GM12801 (cell line): Measurements from ENCODE around the gene KIAA1328.

Experiments
- TF ChIP-seq, protein P1 (sequence below): IDR thresholded peaks from one replicate; pipeline ENCODE4 v1.5.1; 2011; ENCODE audit warnings: control low read depth; ENCODE audit not compliant: insufficient read length; ENCODE audit errors: extremely low read depth

KIAA1328 gene

DNA sequence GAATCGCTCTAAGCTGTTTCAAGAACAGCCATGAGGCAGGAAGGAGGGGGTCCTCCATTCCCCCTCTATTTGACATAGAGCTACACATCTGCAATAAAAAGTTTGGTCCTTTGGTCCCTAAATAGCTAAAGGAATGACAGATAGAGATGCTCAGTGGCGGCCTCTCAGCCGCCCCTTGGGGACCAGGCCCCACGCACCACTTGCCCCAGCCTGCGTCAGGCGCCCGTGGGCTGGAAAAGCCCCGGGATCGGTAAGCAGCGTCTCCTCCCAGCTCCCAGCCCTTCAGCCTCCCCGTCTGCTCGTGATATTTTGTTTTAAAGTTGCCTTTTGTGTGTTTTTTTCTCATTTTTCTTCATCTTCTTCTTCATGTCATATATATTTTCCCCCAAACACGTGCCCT lies 415.7 kb downstream of the KIAA1328 start:
- TF ChIP-seq, protein P1, sequence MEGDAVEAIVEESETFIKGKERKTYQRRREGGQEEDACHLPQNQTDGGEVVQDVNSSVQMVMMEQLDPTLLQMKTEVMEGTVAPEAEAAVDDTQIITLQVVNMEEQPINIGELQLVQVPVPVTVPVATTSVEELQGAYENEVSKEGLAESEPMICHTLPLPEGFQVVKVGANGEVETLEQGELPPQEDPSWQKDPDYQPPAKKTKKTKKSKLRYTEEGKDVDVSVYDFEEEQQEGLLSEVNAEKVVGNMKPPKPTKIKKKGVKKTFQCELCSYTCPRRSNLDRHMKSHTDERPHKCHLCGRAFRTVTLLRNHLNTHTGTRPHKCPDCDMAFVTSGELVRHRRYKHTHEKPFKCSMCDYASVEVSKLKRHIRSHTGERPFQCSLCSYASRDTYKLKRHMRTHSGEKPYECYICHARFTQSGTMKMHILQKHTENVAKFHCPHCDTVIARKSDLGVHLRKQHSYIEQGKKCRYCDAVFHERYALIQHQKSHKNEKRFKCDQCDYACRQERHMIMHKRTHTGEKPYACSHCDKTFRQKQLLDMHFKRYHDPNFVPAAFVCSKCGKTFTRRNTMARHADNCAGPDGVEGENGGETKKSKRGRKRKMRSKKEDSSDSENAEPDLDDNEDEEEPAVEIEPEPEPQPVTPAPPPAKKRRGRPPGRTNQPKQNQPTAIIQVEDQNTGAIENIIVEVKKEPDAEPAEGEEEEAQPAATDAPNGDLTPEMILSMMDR = no peak

- TF ChIP-seq, protein P1 = no peak
Measured at GRCh38 chr18:37246779-37247340, 417.9 kb downstream of the KIAA1328 start.

DNA sequence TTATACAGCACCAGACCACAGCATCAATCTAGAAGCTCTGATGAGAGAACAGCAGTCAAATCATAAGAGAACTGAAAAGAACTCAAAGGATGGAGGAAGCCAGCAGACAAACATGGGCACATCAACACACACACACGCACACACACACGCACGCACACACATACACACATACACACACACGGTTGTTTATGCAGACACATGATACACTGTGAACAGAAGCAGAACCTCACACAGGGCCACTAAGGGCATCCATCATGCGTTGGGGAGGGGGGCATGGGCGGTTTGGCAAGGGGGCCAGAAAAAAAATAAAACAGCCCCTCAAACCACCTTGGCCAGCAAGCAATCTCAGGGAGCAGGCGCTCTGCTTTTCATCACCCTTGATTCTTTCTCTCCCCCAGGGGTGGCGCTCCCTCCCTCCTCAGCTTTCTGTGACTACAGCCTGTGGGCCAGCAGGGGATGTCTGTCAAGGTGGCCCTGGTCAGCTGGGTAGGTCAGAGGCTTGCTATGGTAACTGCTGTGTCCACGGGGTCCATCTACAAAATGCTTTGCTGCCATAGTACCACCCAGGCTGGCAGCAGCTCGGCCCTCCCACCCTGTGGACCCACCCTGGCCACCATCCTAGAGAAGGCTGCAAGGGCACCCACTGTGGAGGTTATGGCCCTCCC lies 418.7 kb downstream of the KIAA1328 start:
- TF ChIP-seq, protein P1 = no peak

DNA sequence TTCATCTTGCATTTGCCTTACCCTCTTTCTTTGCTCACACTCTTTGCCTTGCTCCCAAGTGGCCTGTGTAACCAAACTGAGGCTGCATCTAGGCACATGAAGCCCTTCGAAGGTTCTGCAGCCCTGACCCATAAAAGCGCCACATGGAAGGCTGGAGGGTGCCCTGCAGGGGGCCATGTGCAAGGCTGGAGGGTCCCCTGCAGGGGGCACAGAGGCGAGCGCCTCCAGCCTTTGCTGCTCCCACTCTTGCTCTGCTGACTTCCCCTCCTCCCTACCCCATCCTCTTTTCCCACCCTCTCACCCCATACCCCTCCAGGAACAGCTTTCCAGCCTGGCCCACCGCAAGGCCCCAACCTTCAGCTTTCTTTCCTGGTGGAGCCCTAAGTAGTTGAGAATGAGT lies 419.4 kb downstream of the KIAA1328 start:
- TF ChIP-seq, protein P1 = no peak

GRCh38 chr18:37249171-37249886 lies 420.4 kb downstream of the KIAA1328 start:
- TF ChIP-seq, protein P1 = no peak

GRCh38 chr18:37249895-37250618 lies 421.1 kb downstream of the KIAA1328 start:
- TF ChIP-seq, protein P1 = no peak

- TF ChIP-seq, protein P1 = no peak
Measured at GRCh38 chr18:37251679-37252078, 422.8 kb downstream of the KIAA1328 start.
